Mucosa of descending colon (tissue), 3 donors: ENCODE results near the gene TTLL9. TPM values are rescaled to one million over a fixed set of nuclear protein-coding genes. Genes with fewer than 3 reads are reported as not detected.

ENCODE experiments used
- ATAC-seq: fragments of 200-7000 bp; cut with Tn5 transposase; one replicate; pipeline ENCODE4 v1.9.1; 2020; ENCODE audit warnings: mild to moderate bottlenecking, moderate library complexity
- DNase-seq, 3 donors: peaks; one replicate each; pipeline ENCODE4 v3.0.0-alpha.2; 2020
- H3K36me3 ChIP-seq: fragments of 200-600 bp; one replicate; pipeline ENCODE4 v1.8.0; 2021; ENCODE audit warnings: low read depth, mild to moderate bottlenecking
- H3K4me1 ChIP-seq: fragments of 200-600 bp; one replicate; pipeline ENCODE4 v1.8.0; 2021; ENCODE audit warnings: low read depth, mild to moderate bottlenecking
- H3K4me3 ChIP-seq: fragments of 200-600 bp; one replicate; pipeline ENCODE4 v1.8.0; 2021; ENCODE audit warnings: mild to moderate bottlenecking
- H3K9me3 ChIP-seq: fragments of 200-600 bp; one replicate; pipeline ENCODE4 v1.8.0; 2021; ENCODE audit warnings: mild to moderate bottlenecking
- intact Hi-C, 2 donors: fragments of 100-400 bp; cut with DNase I in 1 of 2; cut with micrococcal nuclease in 1 of 2; formaldehyde crosslinking; loops; one replicate each; pipeline versions ENCODE4 v1.11.0 to v1.11.1; 2022; cut with DNase I, micrococcal nuclease
- total RNA-seq, 3 donors: library from RNA; stranded (reverse); fragmentation: NEBNext Ultra II Directional in 2 of 3; extraction: Animal tissue kit (Norgen Biotek cat#: 25700) in 2 of 3; gene quantifications; one replicate each; pipeline versions ENCODE4 v1.2.1 to v1.2.4, GENCODE V29; 2021 to 2023
- TF ChIP-seq, protein P1 (sequence below): fragments of 200-600 bp; IDR thresholded peaks from one replicate; pipeline ENCODE4 v1.8.0; 2022; ENCODE audit warnings: antibody characterized with exemption, mild to moderate bottlenecking
- donor health status: DM: no; HTN: no; CAD: no; lungs with moderate emphysema.
- donor health status: DM: no; HTN: no; CAD: no.
- donor health status: DM: no; HTN: yes; CAD: no.

Gene TTLL9
- total RNA-seq, 3 donors from 2014 or later = 0.25 TPM; not detected in 2

DNA sequence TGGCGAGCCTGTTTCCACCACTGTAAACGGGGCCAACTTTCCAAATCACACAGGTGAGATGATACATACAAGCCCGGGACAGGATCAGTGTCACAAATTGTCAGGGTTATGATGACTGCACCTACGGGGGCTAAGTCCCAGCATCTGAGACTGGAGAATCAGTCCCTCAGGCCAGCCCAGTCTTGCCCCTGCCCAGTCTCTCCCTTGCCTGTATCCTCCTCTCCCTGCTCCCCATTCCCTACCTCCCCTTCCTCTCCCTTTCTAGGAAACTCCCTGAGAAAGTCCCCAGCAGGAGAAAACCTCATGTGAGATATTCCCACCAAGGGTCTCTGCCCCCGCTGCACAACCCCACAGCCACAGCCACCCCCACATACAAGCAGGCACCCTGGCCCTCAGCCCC lies 26.6 kb upstream of the TTLL9 start:
- H3K4me1 ChIP-seq = no peaks in the 10 kb centered on the region
- TF ChIP-seq, protein P1, sequence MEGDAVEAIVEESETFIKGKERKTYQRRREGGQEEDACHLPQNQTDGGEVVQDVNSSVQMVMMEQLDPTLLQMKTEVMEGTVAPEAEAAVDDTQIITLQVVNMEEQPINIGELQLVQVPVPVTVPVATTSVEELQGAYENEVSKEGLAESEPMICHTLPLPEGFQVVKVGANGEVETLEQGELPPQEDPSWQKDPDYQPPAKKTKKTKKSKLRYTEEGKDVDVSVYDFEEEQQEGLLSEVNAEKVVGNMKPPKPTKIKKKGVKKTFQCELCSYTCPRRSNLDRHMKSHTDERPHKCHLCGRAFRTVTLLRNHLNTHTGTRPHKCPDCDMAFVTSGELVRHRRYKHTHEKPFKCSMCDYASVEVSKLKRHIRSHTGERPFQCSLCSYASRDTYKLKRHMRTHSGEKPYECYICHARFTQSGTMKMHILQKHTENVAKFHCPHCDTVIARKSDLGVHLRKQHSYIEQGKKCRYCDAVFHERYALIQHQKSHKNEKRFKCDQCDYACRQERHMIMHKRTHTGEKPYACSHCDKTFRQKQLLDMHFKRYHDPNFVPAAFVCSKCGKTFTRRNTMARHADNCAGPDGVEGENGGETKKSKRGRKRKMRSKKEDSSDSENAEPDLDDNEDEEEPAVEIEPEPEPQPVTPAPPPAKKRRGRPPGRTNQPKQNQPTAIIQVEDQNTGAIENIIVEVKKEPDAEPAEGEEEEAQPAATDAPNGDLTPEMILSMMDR = no peak
- intact Hi-C loops = no loop called here
- no peaks in the 10 kb centered on the region for H3K36me3 ChIP-seq
- ATAC-seq = no peak
- no peak overlapping the region for H3K4me3 ChIP-seq
- DNase-seq = no peak
- H3K9me3 ChIP-seq = no peaks in the 10 kb centered on the region

DNA sequence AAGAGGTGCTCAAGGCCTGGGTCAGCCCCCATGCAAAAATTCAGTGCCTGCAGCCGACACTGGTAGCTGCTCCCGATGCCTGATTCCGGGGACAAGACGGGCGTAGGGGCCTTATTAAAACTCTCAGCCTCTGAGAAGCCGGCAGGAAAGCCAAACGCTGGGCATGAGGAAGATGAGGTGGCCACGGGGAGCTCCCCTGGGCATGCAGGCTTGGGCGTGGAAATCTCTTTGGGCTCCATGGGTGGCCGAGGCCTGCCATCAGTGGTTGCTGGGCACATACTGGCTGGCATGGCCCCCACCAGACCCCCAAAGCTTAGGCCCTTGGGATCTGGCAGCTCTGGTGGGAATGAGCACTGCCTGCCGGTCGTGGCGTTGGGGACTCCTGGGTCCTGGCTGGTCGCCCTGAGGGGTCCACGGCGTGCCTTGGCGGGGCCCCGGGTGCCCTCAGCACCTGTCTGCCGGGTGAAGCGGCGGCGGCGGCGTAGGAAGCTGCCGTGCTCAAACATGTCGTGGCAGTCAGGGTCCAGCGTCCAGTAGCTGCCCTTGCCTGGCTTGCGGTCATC lies 25.6 kb upstream of the TTLL9 start:
- intact Hi-C loops = no loop called here
- ATAC-seq = no peak
- Histone ChIP-seq H3K36me3 (no peaks in the 10 kb centered on the region), H3K9me3 (no peaks in the 10 kb centered on the region), H3K4me3 (no peak overlapping the region), H3K4me1 (peaks cover 3% of the 10 kb centered on the region)
- DNase-seq = no peak
- TF ChIP-seq, protein P1 = no peak

DNA sequence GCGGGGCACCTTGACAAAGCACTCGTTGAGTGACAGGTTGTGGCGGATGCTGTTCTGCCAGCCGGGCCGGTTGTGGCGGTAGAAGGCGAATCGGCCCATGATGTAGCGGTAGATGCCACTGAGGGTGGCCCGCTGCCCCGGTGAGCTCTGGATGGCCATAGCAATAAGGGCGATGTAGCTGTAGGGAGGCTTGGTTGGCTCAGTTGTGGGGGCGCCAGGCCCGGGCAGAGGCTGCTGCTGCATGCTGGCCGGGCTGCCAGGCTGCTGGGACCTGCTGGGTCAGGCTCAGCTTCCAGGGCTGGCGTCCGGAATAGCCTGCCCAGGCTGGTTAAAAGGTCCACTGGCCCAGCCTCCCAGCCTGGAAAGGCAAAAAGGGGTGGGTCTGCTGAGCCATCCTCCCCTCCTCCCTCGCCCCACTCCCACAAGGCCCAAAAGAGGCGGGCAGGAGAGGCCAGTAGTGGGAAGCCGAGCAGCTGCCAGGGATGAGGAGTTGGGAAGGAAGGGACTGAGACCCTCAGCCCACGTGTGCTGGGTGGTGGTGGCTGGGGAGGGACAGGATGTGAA lies 25.1 kb upstream of the TTLL9 start, which contains the start of gene FOXS1:
Gene FOXS1 (minus strand): TSS at position 305 of the 564 bp plus-strand sequence. CDS start 62 bp downstream, at position 243.
- no peaks in the 10 kb centered on the region for H3K36me3 ChIP-seq
- H3K4me1 ChIP-seq = peaks cover 3% of the 10 kb centered on the region
- no peaks in the 10 kb centered on the region for H3K9me3 ChIP-seq
- H3K4me3 ChIP-seq = no peak within 1 kb of the TSS
- no peak for ATAC-seq
- intact Hi-C loops = no loop called here
- TF ChIP-seq, protein P1 = no peak
- DNase-seq = no peak

GRCh38 chr20:31846793-31847138 lies 23.7 kb upstream of the TTLL9 start:
- no peaks in the 10 kb centered on the region for H3K9me3 ChIP-seq
- ATAC-seq (no peak), DNase-seq (no peak)
- H3K36me3 ChIP-seq = no peaks in the 10 kb centered on the region
- TF ChIP-seq, protein P1 = no peak
- peaks cover 3% of the 10 kb centered on the region for H3K4me1 ChIP-seq
- intact Hi-C loops = no loop called here
- no peak overlapping the region for H3K4me3 ChIP-seq

- TF ChIP-seq, protein P1 = no peak
- intact Hi-C loops = no loop called here
Observed at GRCh38 chr20:31848088-31848999, 22.1 kb upstream of the TTLL9 start.

More at GRCh38 chr20:31848088-31848999, 22.1 kb upstream of the TTLL9 start:
- Histone ChIP-seq H3K36me3 (no peaks in the 10 kb centered on the region), H3K4me3 (no peak overlapping the region), H3K4me1 (peaks cover 3% of the 10 kb centered on the region), H3K9me3 (no peaks in the 10 kb centered on the region)
- DNase-seq (no peak), ATAC-seq (no peak)
